ENCODE measurements around the gene ITGBL1. TPM values are rescaled to one million over a fixed set of nuclear protein-coding genes. Genes with fewer than 3 reads are reported as not detected.

ITGBL1 gene
- polyA plus RNA-seq, 4 donors, result 0.06 to 0.73 TPM; not detected in 2

- FAIRE-seq, result no peak
- Histone ChIP-seq H3K4me1 (ENCODE audit: control insufficient read depth in 3 of 3, insufficient read depth in 2 of 3, low read depth in 1 of 3, low read length in 2 of 3) (no peaks in the 10 kb centered on the region), H3K27me3 (ENCODE audit: control insufficient read depth in 3 of 3, insufficient read depth in 3 of 3, low read length in 3 of 3) (no peaks in the 10 kb centered on the region), H3K9me3 (ENCODE audit: control insufficient read depth in 2 of 2, insufficient read depth in 1 of 2, low read depth in 1 of 2, low read length in 1 of 2) (no peaks in the 10 kb centered on the region), H3K36me3 (ENCODE audit: control insufficient read depth in 3 of 3, insufficient read depth in 2 of 3, low read depth in 1 of 3, low read length in 3 of 3) (no peaks in the 10 kb centered on the region), H3K4me3 (ENCODE audit: low read depth in 1 of 3, low read length in 3 of 3) (no peak overlapping the region), H3K27ac (ENCODE audit: low read depth in 1 of 3, low read length in 2 of 3) (no peak overlapping the region)
- no peak for DNase-seq
Measured at GRCh38 chr13:101570410-101570809, 117.9 kb downstream of the ITGBL1 start.

- Histone ChIP-seq H3K4me3 (ENCODE audit: low read depth in 1 of 3, low read length in 3 of 3) (no peak overlapping the region), H3K27me3 (ENCODE audit: control insufficient read depth in 3 of 3, insufficient read depth in 3 of 3, low read length in 3 of 3) (no peaks in the 10 kb centered on the region), H3K4me1 (ENCODE audit: control insufficient read depth in 3 of 3, insufficient read depth in 2 of 3, low read depth in 1 of 3, low read length in 2 of 3) (no peaks in the 10 kb centered on the region), H3K36me3 (ENCODE audit: control insufficient read depth in 3 of 3, insufficient read depth in 2 of 3, low read depth in 1 of 3, low read length in 3 of 3) (no peaks in the 10 kb centered on the region), H3K9me3 (ENCODE audit: control insufficient read depth in 2 of 2, insufficient read depth in 1 of 2, low read depth in 1 of 2, low read length in 1 of 2) (no peaks in the 10 kb centered on the region), H3K27ac (ENCODE audit: low read depth in 1 of 3, low read length in 2 of 3) (no peak overlapping the region)
- FAIRE-seq (no peak), DNase-seq (no peak)
- 43 to 49% (median 47%) methylated on average over 5 of the region's 5 CpGs for WGBS, 3 donors
Measured at GRCh38 chr13:101572456-101572855, 120.0 kb downstream of the ITGBL1 start.

DNA sequence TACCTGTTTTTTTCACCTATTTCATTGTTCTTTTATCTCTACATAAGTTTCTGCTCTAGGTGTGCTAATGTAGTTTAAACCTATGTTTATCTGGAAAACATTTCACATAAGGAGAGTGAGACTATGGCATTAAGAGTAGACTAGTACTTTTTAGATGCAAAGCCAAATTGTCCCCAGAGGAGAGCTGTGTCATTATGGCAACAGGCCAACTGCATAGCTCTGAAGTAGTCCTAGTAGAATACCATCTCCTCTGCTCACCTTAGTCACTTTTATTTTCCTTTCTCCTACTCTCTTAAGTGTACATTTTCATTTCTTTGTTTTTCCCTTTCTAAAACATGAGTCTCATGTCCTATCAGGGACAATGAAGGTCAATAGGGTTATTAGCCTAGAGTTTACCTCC lies 123.1 kb downstream of the ITGBL1 start:
- H3K36me3 ChIP-seq (ENCODE audit: control insufficient read depth in 3 of 3, insufficient read depth in 2 of 3, low read depth in 1 of 3, low read length in 3 of 3), result no peaks in the 10 kb centered on the region
- no peaks in the 10 kb centered on the region for H3K9me3 ChIP-seq (ENCODE audit: control insufficient read depth in 2 of 2, insufficient read depth in 1 of 2, low read depth in 1 of 2, low read length in 1 of 2)
- no peak overlapping the region for H3K4me3 ChIP-seq (ENCODE audit: low read depth in 1 of 3, low read length in 3 of 3)
- H3K27me3 ChIP-seq (ENCODE audit: control insufficient read depth in 3 of 3, insufficient read depth in 3 of 3, low read length in 3 of 3), result no peaks in the 10 kb centered on the region
- no peak for FAIRE-seq
- no peaks in the 10 kb centered on the region for H3K4me1 ChIP-seq (ENCODE audit: control insufficient read depth in 3 of 3, insufficient read depth in 2 of 3, low read depth in 1 of 3, low read length in 2 of 3)
- DNase-seq, result no peak
- no peak overlapping the region for H3K27ac ChIP-seq (ENCODE audit: low read depth in 1 of 3, low read length in 2 of 3)

GRCh38 chr13:101576455-101576854 lies 124.0 kb downstream of the ITGBL1 start:
- Histone ChIP-seq H3K9me3 (ENCODE audit: control insufficient read depth in 2 of 2, insufficient read depth in 1 of 2, low read depth in 1 of 2, low read length in 1 of 2) (no peaks in the 10 kb centered on the region), H3K27ac (ENCODE audit: low read depth in 1 of 3, low read length in 2 of 3) (no peak overlapping the region), H3K4me3 (ENCODE audit: low read depth in 1 of 3, low read length in 3 of 3) (no peak overlapping the region), H3K36me3 (ENCODE audit: control insufficient read depth in 3 of 3, insufficient read depth in 2 of 3, low read depth in 1 of 3, low read length in 3 of 3) (no peaks in the 10 kb centered on the region), H3K4me1 (ENCODE audit: control insufficient read depth in 3 of 3, insufficient read depth in 2 of 3, low read depth in 1 of 3, low read length in 2 of 3) (no peaks in the 10 kb centered on the region), H3K27me3 (ENCODE audit: control insufficient read depth in 3 of 3, insufficient read depth in 3 of 3, low read length in 3 of 3) (no peaks in the 10 kb centered on the region)
- DNase-seq, result no peak
- no peak for FAIRE-seq
- 46 to 60% (median 58%) methylated on average over 4 of the region's 4 CpGs for WGBS, 3 donors

DNA sequence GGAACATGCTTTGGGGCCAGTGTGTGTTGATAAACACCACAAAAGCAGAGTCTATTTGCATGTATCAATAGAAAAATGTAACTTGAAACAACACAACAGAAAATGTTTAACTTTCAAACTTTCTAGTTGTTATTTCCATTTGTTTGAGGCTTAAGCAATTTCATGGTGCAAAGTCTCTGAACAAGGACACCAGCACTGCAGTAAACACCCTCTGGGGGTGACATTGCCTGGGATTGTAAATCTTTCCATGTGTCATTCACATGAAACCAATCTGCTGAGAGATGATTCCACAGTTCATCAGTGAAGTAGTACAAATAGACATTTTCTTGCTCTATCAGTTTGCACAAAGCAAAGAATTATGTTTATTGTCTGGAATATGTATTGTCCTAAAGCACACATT lies 124.5 kb downstream of the ITGBL1 start:
- FAIRE-seq, result no peak
- no peak for DNase-seq
- H3K27ac ChIP-seq (ENCODE audit: low read depth in 1 of 3, low read length in 2 of 3), result no peak overlapping the region

DNA sequence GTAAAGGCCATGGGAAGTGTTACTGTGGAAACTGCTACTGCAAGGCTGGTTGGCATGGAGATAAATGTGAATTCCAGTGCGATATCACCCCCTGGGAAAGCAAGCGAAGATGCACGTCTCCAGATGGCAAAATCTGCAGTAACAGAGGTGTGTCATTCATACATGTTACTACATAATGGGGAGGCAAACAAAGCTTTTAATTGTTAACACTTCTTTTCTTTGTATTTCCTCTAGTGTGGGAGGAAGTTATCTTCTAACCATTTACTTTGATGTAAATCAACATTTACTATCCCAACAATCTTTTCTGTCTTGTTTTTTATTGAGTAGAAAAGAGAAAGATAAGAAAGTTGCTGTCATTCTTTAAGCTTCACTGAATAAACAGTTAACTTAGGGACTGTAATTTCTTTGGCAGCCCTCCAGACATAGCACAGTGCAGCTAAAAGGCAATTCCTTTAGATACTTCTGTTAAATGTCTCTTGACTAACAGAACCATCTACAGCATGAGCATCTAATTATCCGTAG lies 126.9 kb downstream of the ITGBL1 start:
- Histone ChIP-seq H3K9me3 (ENCODE audit: control insufficient read depth in 2 of 2, insufficient read depth in 1 of 2, low read depth in 1 of 2, low read length in 1 of 2) (no peaks in the 10 kb centered on the region), H3K36me3 (ENCODE audit: control insufficient read depth in 3 of 3, insufficient read depth in 2 of 3, low read depth in 1 of 3, low read length in 3 of 3) (no peaks in the 10 kb centered on the region), H3K27ac (ENCODE audit: low read depth in 1 of 3, low read length in 2 of 3) (no peak overlapping the region), H3K27me3 (ENCODE audit: control insufficient read depth in 3 of 3, insufficient read depth in 3 of 3, low read length in 3 of 3) (no peaks in the 10 kb centered on the region), H3K4me1 (ENCODE audit: control insufficient read depth in 3 of 3, insufficient read depth in 2 of 3, low read depth in 1 of 3, low read length in 2 of 3) (no peaks in the 10 kb centered on the region), H3K4me3 (ENCODE audit: low read depth in 1 of 3, low read length in 3 of 3) (no peak overlapping the region)
- DNase-seq (no peak), FAIRE-seq (no peak)
- 16 to 38% (median 31%) methylated on average over 4 of the region's 4 CpGs for WGBS, 3 donors

More for the DNA sequence above, 124.5 kb downstream of the ITGBL1 start:
- no peaks in the 10 kb centered on the region for H3K4me1 ChIP-seq (ENCODE audit: control insufficient read depth in 3 of 3, insufficient read depth in 2 of 3, low read depth in 1 of 3, low read length in 2 of 3)
- no peaks in the 10 kb centered on the region for H3K27me3 ChIP-seq (ENCODE audit: control insufficient read depth in 3 of 3, insufficient read depth in 3 of 3, low read length in 3 of 3)
- no peaks in the 10 kb centered on the region for H3K9me3 ChIP-seq (ENCODE audit: control insufficient read depth in 2 of 2, insufficient read depth in 1 of 2, low read depth in 1 of 2, low read length in 1 of 2)
- no peak overlapping the region for H3K4me3 ChIP-seq (ENCODE audit: low read depth in 1 of 3, low read length in 3 of 3)
- no peaks in the 10 kb centered on the region for H3K36me3 ChIP-seq (ENCODE audit: control insufficient read depth in 3 of 3, insufficient read depth in 2 of 3, low read depth in 1 of 3, low read length in 3 of 3)

DNA sequence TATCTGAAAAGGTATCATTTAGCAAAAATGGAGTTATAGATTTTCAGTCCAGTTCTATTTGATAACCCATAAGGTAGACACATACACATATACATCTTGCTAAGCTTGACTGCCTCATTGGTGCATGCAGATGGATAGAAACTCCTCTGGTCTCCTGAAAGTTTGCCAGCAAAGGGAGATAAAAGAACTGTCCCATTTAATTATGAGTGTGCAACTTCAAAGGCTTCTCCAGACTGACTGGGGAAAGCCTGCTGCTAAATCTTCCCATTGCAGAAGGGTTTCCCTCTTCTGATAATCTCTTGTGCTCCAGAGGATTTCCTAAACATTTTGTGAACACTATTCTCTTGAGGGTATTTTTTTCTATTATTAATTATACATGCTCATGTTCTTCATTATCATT lies 131.9 kb downstream of the ITGBL1 start:
- no peaks in the 10 kb centered on the region for H3K9me3 ChIP-seq (ENCODE audit: control insufficient read depth in 2 of 2, insufficient read depth in 1 of 2, low read depth in 1 of 2, low read length in 1 of 2)
- H3K27ac ChIP-seq (ENCODE audit: low read depth in 1 of 3, low read length in 2 of 3), result no peak overlapping the region
- no peaks in the 10 kb centered on the region for H3K27me3 ChIP-seq (ENCODE audit: control insufficient read depth in 3 of 3, insufficient read depth in 3 of 3, low read length in 3 of 3)
- no peaks in the 10 kb centered on the region for H3K36me3 ChIP-seq (ENCODE audit: control insufficient read depth in 3 of 3, insufficient read depth in 2 of 3, low read depth in 1 of 3, low read length in 3 of 3)
- FAIRE-seq (no peak), DNase-seq (no peak)
- no peaks in the 10 kb centered on the region for H3K4me1 ChIP-seq (ENCODE audit: control insufficient read depth in 3 of 3, insufficient read depth in 2 of 3, low read depth in 1 of 3, low read length in 2 of 3)
- no peak overlapping the region for H3K4me3 ChIP-seq (ENCODE audit: low read depth in 1 of 3, low read length in 3 of 3)

DNA sequence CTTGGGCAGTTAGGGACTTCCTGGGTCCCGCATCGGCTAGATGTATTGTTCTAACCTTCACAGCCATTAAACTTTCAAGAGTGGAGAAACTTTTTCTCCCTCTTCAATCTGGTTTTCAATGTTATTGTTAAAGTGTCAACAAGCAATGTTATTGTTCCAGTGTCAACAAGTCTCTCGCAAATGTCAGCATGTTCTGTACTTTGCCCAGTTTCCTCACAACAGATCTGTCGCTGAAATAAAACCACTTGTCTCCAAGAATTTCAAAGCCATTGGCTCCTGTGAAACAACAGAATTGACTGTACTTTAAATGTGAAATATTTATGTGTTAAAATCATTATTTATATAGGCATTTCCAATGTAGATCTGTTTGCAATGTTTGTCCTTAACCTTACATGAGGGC lies 138.0 kb downstream of the ITGBL1 start:
- no peaks in the 10 kb centered on the region for H3K4me1 ChIP-seq (ENCODE audit: control insufficient read depth in 3 of 3, insufficient read depth in 2 of 3, low read depth in 1 of 3, low read length in 2 of 3)
- H3K36me3 ChIP-seq (ENCODE audit: control insufficient read depth in 3 of 3, insufficient read depth in 2 of 3, low read depth in 1 of 3, low read length in 3 of 3), result no peaks in the 10 kb centered on the region
- no peak overlapping the region for H3K27ac ChIP-seq (ENCODE audit: low read depth in 1 of 3, low read length in 2 of 3)
- H3K27me3 ChIP-seq (ENCODE audit: control insufficient read depth in 3 of 3, insufficient read depth in 3 of 3, low read length in 3 of 3), result no peaks in the 10 kb centered on the region
- DNase-seq (no peak), FAIRE-seq (no peak)
- WGBS, 3 donors, result 41 to 57% (median 48%) methylated on average over 4 of the region's 4 CpGs
- no peak overlapping the region for H3K4me3 ChIP-seq (ENCODE audit: low read depth in 1 of 3, low read length in 3 of 3)
- no peaks in the 10 kb centered on the region for H3K9me3 ChIP-seq (ENCODE audit: control insufficient read depth in 2 of 2, insufficient read depth in 1 of 2, low read depth in 1 of 2, low read length in 1 of 2)

DNA sequence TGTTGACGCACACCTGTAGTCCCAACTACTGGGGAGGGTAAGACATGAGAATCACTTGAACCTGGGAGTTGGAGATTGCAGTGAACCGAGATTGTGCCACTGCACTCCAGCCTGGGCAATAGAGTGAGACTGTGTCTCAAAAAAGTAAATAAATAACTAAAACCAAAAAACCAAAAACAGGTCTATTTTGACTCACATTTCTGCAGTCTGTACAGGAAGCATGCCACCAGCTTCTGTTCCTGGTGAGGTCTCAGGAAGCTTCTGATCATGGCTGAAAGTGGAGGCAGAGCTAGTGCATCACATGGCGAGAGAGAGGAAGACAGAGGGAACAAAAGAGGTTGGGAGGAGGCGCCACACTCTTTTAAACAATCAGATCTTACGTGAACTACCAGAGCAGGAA lies 142.5 kb downstream of the ITGBL1 start:
- Histone ChIP-seq H3K4me1 (ENCODE audit: control insufficient read depth in 3 of 3, insufficient read depth in 2 of 3, low read depth in 1 of 3, low read length in 2 of 3) (no peaks in the 10 kb centered on the region), H3K9me3 (ENCODE audit: control insufficient read depth in 2 of 2, insufficient read depth in 1 of 2, low read depth in 1 of 2, low read length in 1 of 2) (peaks cover 0 to 4% of the 10 kb centered on the region in 2 donors), H3K27me3 (ENCODE audit: control insufficient read depth in 3 of 3, insufficient read depth in 3 of 3, low read length in 3 of 3) (no peaks in the 10 kb centered on the region), H3K27ac (ENCODE audit: low read depth in 1 of 3, low read length in 2 of 3) (no peak overlapping the region), H3K4me3 (ENCODE audit: low read depth in 1 of 3, low read length in 3 of 3) (no peak overlapping the region), H3K36me3 (ENCODE audit: control insufficient read depth in 3 of 3, insufficient read depth in 2 of 3, low read depth in 1 of 3, low read length in 3 of 3) (no peaks in the 10 kb centered on the region)
- DNase-seq (no peak), FAIRE-seq (no peak)
- WGBS, 3 donors, result 71 to 82% (median 80%) methylated on average over 5 of the region's 5 CpGs
